RWPE2 (cell line): ENCODE data around the gene SHMT2.

Source experiments
- ATAC-seq: fragments of 200-7000 bp; cut with Tn5 transposase; 3 replicates; pipeline ENCODE4 v1.9.1; 2021; ENCODE audit warnings: low read depth
- DNase-seq: peaks from one replicate; pipeline ENCODE4 v3.0.0-alpha.2; 2020; ENCODE audit warnings: low spot score
- H3K27ac ChIP-seq: fragments of 450-650 bp; 2 replicates; pipeline ENCODE4 v1.5.1; 2017; ENCODE audit warnings: mild to moderate bottlenecking; ENCODE audit not compliant: poor library complexity, severe bottlenecking
- H3K27me3 ChIP-seq: fragments of 250-450 bp; sonication (Bioruptor Pico); 2 replicates; pipeline ENCODE4 v1.5.1; 2021; ENCODE audit warnings: mild to moderate bottlenecking, moderate library complexity; ENCODE audit not compliant: insufficient read depth, poor library complexity, severe bottlenecking
- H3K36me3 ChIP-seq: fragments of 250-450 bp; sonication (Bioruptor Pico); 2 replicates; pipeline ENCODE4 v1.5.1; 2020; ENCODE audit warnings: low read depth, mild to moderate bottlenecking, moderate library complexity
- H3K4me1 ChIP-seq: fragments of 250-450 bp; sonication (Bioruptor Pico); 2 replicates; pipeline ENCODE4 v1.5.1; 2021; ENCODE audit warnings: mild to moderate bottlenecking, moderate library complexity; ENCODE audit not compliant: insufficient read depth, poor library complexity, severe bottlenecking
- H3K4me3 ChIP-seq: fragments of 250-450 bp; sonication (Bioruptor Pico); 2 replicates; pipeline ENCODE4 v1.5.1; 2021; ENCODE audit warnings: mild to moderate bottlenecking, moderate library complexity; ENCODE audit not compliant: severe bottlenecking
- H3K9me3 ChIP-seq: fragments of 250-450 bp; sonication (Bioruptor Pico); 2 replicates; pipeline ENCODE4 v1.5.1; 2021; ENCODE audit warnings: mild to moderate bottlenecking, moderate library complexity; ENCODE audit not compliant: severe bottlenecking
- TF ChIP-seq, protein P1 (sequence below): fragments of 450-650 bp; IDR thresholded peaks from one replicate; pipeline ENCODE4 v1.5.1; 2017; ENCODE audit warnings: mild to moderate bottlenecking, moderate library complexity; ENCODE audit not compliant: poor library complexity, severe bottlenecking

The SHMT2 gene

DNA sequence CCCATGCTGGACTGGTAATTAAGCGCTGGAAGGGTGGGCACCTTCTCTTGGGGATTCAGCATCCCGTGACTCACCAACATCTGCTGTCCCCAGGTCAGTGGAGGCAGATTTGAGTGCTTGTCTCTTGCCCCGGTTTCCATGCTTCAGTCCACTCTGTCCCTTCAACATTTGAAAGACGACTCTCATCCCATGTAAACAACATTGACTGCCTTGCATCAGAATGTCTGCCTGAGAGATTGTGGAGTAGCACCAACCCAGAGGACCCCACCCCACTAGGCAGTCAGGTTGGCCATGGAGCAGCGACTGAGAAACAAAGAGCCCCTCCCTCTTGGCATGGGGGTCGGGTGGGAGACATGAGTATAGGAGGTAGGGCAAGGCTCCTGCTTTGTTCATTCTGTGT, 26.4 kb downstream of the SHMT2 start:
- DNase-seq (no peak), ATAC-seq (no peak)
- Histone ChIP-seq H3K27me3 (no peaks in the 10 kb centered on the region), H3K36me3 (peaks cover 35% of the 10 kb centered on the region), H3K9me3 (no peaks in the 10 kb centered on the region), H3K4me3 (no peak overlapping the region), H3K4me1 (no peaks in the 10 kb centered on the region), H3K27ac (no peak overlapping the region)
- TF ChIP-seq, protein P1, sequence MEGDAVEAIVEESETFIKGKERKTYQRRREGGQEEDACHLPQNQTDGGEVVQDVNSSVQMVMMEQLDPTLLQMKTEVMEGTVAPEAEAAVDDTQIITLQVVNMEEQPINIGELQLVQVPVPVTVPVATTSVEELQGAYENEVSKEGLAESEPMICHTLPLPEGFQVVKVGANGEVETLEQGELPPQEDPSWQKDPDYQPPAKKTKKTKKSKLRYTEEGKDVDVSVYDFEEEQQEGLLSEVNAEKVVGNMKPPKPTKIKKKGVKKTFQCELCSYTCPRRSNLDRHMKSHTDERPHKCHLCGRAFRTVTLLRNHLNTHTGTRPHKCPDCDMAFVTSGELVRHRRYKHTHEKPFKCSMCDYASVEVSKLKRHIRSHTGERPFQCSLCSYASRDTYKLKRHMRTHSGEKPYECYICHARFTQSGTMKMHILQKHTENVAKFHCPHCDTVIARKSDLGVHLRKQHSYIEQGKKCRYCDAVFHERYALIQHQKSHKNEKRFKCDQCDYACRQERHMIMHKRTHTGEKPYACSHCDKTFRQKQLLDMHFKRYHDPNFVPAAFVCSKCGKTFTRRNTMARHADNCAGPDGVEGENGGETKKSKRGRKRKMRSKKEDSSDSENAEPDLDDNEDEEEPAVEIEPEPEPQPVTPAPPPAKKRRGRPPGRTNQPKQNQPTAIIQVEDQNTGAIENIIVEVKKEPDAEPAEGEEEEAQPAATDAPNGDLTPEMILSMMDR, result no peak

DNA sequence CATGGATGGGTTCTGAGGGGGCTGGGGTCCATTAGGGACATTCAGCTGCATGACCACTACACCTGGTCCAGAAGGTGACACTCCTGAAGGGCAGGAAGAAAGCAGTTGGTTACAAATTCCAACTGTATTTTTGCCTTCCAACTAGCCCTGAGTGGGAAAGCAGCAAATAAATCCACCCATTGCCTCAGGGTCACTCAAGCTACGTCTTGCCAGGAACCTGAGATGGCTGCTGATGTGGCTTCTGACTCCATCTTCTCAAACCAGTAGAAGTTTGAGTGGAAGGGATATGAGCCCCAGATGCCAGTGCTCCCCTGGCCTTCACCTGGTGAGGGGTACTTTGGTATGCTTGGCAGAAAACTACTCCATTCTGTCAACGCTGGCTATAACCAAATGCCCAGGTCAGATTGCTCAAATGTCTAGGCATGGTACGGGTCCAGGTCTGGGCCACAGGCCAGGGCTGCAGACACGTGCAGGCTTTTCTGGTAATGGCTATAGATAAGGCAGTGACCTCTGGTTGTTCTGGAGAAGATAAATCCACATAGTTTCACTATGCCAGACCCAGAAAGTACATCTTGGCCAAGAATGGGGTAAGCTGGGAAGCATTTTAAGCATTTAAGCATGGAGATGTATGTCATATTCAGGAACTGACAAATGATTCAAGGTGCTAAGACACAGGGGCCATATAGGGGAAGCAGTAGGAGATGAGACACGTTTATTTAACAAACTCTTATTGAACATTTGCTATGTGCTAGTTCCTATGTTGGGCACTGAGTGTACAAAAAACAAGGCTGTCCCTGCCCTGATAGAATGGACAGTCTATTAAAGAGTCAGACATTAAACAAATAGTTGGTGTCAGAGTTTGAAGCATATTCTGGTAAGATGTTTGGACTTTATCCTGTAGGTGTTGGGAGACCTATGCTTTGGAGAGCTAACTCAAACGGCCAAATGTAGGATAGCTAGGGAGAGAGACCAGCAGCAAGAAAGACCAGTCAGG, 29.8 kb downstream of the SHMT2 start:
- TF ChIP-seq, protein P1, result no peak
- ATAC-seq (no peak), DNase-seq (no peak)
- Histone ChIP-seq H3K27ac (no peak overlapping the region), H3K36me3 (peaks cover 59% of the 10 kb centered on the region), H3K4me1 (no peaks in the 10 kb centered on the region), H3K9me3 (no peaks in the 10 kb centered on the region), H3K27me3 (no peaks in the 10 kb centered on the region), H3K4me3 (no peak overlapping the region)

DNA sequence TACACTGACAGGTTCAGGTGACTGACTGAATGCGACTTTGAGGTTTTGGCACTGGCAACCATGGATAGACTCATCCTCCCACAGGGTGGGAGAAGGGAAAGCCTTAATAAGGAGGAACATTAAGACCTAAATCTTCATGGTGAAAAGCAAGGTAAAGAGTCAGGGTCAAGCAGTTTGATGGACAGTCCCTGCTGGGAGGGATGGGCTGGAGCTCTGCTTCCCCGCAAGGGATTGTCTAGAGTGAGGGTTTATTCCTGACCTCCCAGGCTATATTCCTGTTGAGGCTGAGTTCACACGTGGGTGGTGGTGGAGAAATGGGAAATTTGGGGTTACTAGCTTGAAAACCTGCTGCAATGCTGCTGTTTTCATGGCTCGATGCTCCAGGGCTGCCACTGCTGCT, 30.9 kb downstream of the SHMT2 start:
- Histone ChIP-seq H3K4me3 (no peak overlapping the region), H3K27me3 (no peaks in the 10 kb centered on the region), H3K36me3 (peaks cover 66% of the 10 kb centered on the region), H3K9me3 (no peaks in the 10 kb centered on the region), H3K27ac (no peak overlapping the region), H3K4me1 (no peaks in the 10 kb centered on the region)
- ATAC-seq, result no peak
- TF ChIP-seq, protein P1, result no peak
- no peak for DNase-seq

DNA sequence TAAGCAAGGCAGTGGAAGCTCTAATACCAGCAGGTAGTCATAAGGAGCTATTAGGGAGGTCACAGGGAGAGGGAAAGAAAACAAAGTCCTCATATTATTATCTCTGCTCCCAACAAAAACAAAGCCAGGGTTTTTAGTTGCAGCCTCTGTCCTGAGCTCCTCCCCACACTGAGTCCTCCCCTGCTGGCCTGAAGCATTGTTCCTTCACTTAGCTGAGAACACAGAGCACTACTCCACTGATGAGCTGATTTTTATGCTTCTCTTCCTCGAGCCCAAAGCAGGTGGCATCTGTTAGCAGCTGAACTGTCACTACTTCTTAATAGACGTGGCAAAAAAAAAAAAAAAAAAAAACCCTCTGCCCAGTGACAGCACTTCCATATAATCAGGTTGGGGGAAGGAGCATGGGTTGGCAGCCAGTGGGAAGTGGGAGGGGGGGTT, 31.9 kb downstream of the SHMT2 start:
- Histone ChIP-seq H3K4me1 (no peaks in the 10 kb centered on the region), H3K36me3 (peaks cover 66% of the 10 kb centered on the region), H3K27me3 (no peaks in the 10 kb centered on the region), H3K9me3 (no peaks in the 10 kb centered on the region), H3K27ac (no peak overlapping the region), H3K4me3 (no peak overlapping the region)
- TF ChIP-seq, protein P1, result no peak
- ATAC-seq, result no peak
- DNase-seq, result no peak
